Immature natural killer cell (primary cell): Measurements from ENCODE around the gene IFNGR1. TPM values are rescaled to one million over a fixed set of nuclear protein-coding genes. Genes with fewer than 3 reads are reported as not detected.

Source experiments
- DNase-seq, 3 donors: peaks; one replicate each; pipeline ENCODE4 v3.0.0; 2022; ENCODE audit warnings: mixed read lengths in 1 of 3
- H3K27ac Mint-ChIP-seq, 6 donors: one replicate each; pipeline ENCODE4 v1.8.0; 2020; ENCODE audit warnings: mixed read lengths in 6 of 6, mild to moderate bottlenecking in 5 of 6, inconsistent platforms in 4 of 6, moderate library complexity in 3 of 6
- H3K27me3 Mint-ChIP-seq, 3 donors: one replicate each; pipeline ENCODE4 v1.8.0; 2020 to 2021; ENCODE audit warnings: low read depth in 3 of 3, mild to moderate bottlenecking in 3 of 3, mixed read lengths in 3 of 3, moderate library complexity in 3 of 3, inconsistent platforms in 1 of 3
- H3K36me3 Mint-ChIP-seq, 3 donors: one replicate each; pipeline ENCODE4 v1.8.0; 2020; ENCODE audit warnings: mixed read lengths in 3 of 3, inconsistent platforms in 2 of 3, mild to moderate bottlenecking in 2 of 3
- H3K4me1 Mint-ChIP-seq, 2 donors: one replicate each; pipeline ENCODE4 v1.8.0; 2020; ENCODE audit warnings: inconsistent platforms in 2 of 2, mild to moderate bottlenecking in 2 of 2, mixed read lengths in 2 of 2, moderate library complexity in 1 of 2
- H3K4me3 Mint-ChIP-seq, 5 donors: one replicate each; pipeline ENCODE4 v1.8.0; 2020; ENCODE audit warnings: mild to moderate bottlenecking in 5 of 5, mixed read lengths in 5 of 5, inconsistent platforms in 3 of 5, moderate library complexity in 3 of 5
- H3K9me3 Mint-ChIP-seq, 6 donors: one replicate each; pipeline ENCODE4 v1.8.0; 2020; ENCODE audit warnings: mild to moderate bottlenecking in 6 of 6, mixed read lengths in 6 of 6, inconsistent platforms in 4 of 6, moderate library complexity in 3 of 6
- polyA plus RNA-seq, 3 donors: library from polyadenylated mRNA; unstranded; fragments of 300-500 nt; fragmentation: Illumina TruSeq; gene quantifications; one replicate each; pipeline ENCODE4 v1.2.3, GENCODE V29; 2021

Gene IFNGR1
- 10 to 100 TPM; 70.4 to 79.3 (median 70.4) TPM for polyA plus RNA-seq

GRCh38 chr6:137218917-137219663 lies at the start of gene IFNGR1:
Gene IFNGR1, minus strand, starts transcription at chr6:137219385. Its CDS starts 58 bp downstream, at chr6:137219327.
- peaks cover 59 to 64% of the 10 kb centered on the region in 2 donors for H3K4me1 Mint-ChIP-seq
- peak; percentile 95 to 96 (median 96) for DNase-seq
- peak within 1 kb of the TSS; percentile 98 to 100 (median 99) for H3K27ac Mint-ChIP-seq
- H3K27me3 Mint-ChIP-seq, result peaks cover 6 to 13% (median 12%) of the 10 kb centered on the region in 3 donors
- H3K9me3 Mint-ChIP-seq, result no peaks in the 10 kb centered on the region
- H3K4me3 Mint-ChIP-seq, result peak within 1 kb of the TSS; percentile 93 to 100 (median 99)
- H3K36me3 Mint-ChIP-seq, result peaks cover 0 to 3% (median 0%) of the 10 kb centered on the region in 3 donors

DNA sequence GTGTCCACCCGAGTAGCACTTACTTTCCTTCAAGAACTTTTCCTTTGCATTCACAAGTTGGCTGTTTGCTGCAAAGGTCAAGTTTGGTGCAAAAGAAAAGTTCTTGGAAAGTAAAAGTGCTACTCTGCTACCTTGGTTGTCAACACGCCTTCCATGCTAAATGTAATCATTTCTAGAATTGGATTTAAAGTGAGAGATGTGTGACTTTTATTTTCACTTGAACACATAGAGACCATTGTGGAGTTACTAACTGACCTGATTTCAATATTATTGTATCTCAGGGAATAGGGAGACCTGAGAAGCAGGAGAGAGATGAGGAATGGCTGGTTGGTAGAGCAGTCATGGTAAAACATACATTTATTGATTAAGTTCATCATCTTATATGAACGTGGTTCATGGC lies 49.7 kb upstream of the IFNGR1 start:
- H3K4me1 Mint-ChIP-seq, result peaks cover 43 to 53% of the 10 kb centered on the region in 2 donors
- H3K27me3 Mint-ChIP-seq, result peaks cover 0 to 7% (median 4%) of the 10 kb centered on the region in 3 donors
- no peak for DNase-seq
- peak overlapping the region; percentile 69 to 95 (median 83) for H3K27ac Mint-ChIP-seq
- peaks cover 0 to 8% (median 0%) of the 10 kb centered on the region in 3 donors for H3K36me3 Mint-ChIP-seq
- H3K4me3 Mint-ChIP-seq, result peak overlapping the region; percentile 21 to 65 (median 61)
- H3K9me3 Mint-ChIP-seq, result peaks cover 0 to 1% (median 0%) of the 10 kb centered on the region in 6 donors

DNA sequence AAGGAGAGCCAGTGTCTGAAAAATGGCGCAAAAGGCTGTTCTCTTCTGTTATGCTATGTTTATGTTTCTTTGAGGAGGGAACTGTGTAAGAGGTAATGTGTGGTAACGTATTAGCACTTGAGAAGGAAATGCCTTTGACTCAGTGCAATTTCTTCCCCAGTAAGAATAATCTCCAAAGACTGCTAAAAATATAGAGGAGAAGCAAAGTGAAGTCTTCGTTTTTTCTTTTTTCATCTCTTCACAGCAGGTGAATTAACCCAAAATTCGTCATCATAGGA lies 47.1 kb upstream of the IFNGR1 start:
- Mint-ChIP-seq H3K9me3 (peaks cover 0 to 1% (median 0%) of the 10 kb centered on the region in 6 donors), H3K27ac (peak overlapping the region in 5 of 6 donors; percentile 60 to 79 (median 72)), H3K4me3 (no peak overlapping the region), H3K27me3 (peaks cover 4 to 13% (median 5%) of the 10 kb centered on the region in 3 donors), H3K36me3 (peaks cover 0 to 8% (median 0%) of the 10 kb centered on the region in 3 donors), H3K4me1 (peaks cover 62 to 67% of the 10 kb centered on the region in 2 donors)
- no peak for DNase-seq

GRCh38 chr6:137265561-137266308 lies 46.5 kb upstream of the IFNGR1 start:
- peaks cover 4 to 13% (median 5%) of the 10 kb centered on the region in 3 donors for H3K27me3 Mint-ChIP-seq
- peaks cover 0 to 8% (median 0%) of the 10 kb centered on the region in 3 donors for H3K36me3 Mint-ChIP-seq
- H3K9me3 Mint-ChIP-seq, result peaks cover 0 to 1% (median 0%) of the 10 kb centered on the region in 6 donors
- no peak for DNase-seq
- H3K27ac Mint-ChIP-seq, result peak overlapping the region in 4 of 6 donors; percentile 60 to 79 (median 72)
- H3K4me1 Mint-ChIP-seq, result peaks cover 65 to 68% of the 10 kb centered on the region in 2 donors
- peak overlapping the region in 1 of 5 donors; percentile 36 for H3K4me3 Mint-ChIP-seq

DNA sequence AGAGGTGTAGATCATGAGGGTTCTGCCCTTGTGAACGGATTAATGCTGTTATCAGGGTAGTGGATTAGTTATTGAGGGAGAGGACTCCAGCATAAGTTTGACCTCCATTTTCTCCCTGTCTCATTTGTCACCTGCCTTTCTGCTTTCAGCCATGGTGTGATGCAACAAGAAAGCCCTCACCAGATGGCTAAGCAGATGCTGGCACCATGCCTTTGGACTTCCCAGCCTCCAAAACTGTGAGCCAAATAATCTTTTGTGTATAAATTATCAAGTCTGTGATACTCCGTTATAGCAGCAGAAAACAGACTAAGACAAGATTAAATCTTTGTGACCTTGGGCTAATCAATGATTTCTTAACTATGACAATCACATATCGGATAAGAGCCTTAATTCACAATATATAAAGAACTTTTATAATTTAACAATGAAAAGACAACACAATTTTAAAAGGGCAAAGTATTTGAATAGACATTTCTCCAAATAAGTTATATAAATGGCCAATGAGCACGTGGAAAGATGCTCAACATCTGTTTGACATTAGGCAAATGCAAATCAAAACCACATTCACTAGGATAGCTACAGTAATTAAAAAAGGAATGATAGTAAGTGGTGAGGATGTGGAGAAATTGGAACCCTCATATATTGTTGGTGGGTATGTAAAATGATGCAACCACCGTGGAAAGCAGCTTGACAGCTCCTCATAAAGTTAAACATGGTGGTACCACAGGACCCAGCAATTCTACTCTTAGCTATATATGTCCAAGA lies 45.3 kb upstream of the IFNGR1 start:
- no peak for DNase-seq
- H3K4me1 Mint-ChIP-seq, result peaks cover 65 to 67% of the 10 kb centered on the region in 2 donors
- peaks cover 0 to 1% (median 0%) of the 10 kb centered on the region in 6 donors for H3K9me3 Mint-ChIP-seq
- H3K27me3 Mint-ChIP-seq, result peaks cover 2 to 11% (median 7%) of the 10 kb centered on the region in 3 donors
- peaks cover 0 to 8% (median 0%) of the 10 kb centered on the region in 3 donors for H3K36me3 Mint-ChIP-seq
- H3K27ac Mint-ChIP-seq, result peak overlapping the region in 2 of 6 donors; percentile 8 to 43
- no peak overlapping the region for H3K4me3 Mint-ChIP-seq

DNA sequence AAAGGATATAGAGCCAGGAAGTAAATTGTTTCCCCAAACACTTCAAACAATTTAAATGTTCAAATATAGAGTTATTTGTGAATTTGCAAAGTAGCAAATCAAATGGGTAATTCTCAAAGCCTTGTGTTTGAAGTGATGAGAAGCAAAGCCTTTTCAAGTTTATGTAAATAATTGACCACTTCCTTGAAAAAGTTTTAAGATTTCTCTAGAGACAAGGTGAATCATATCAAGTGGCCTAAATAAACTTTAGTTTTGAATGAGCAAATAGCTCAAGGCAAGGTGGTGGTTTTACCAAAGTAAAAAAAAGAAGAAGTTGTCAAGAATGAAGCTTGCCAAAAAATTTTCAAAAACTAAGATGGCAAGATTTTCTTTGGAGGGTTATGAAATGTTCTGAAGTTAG lies 42.6 kb upstream of the IFNGR1 start:
- peaks cover 73 to 76% of the 10 kb centered on the region in 2 donors for H3K4me1 Mint-ChIP-seq
- peaks cover 4 to 14% (median 13%) of the 10 kb centered on the region in 3 donors for H3K27me3 Mint-ChIP-seq
- peak overlapping the region; percentile 15 to 68 (median 60) for H3K4me3 Mint-ChIP-seq
- peaks cover 0 to 5% (median 0%) of the 10 kb centered on the region in 3 donors for H3K36me3 Mint-ChIP-seq
- peaks cover 0 to 2% (median 0%) of the 10 kb centered on the region in 6 donors for H3K9me3 Mint-ChIP-seq
- DNase-seq, result peak; percentile 49 to 69 (median 54)
- H3K27ac Mint-ChIP-seq, result peak overlapping the region; percentile 85 to 96 (median 88)

GRCh38 chr6:137261361-137261760 lies 42.2 kb upstream of the IFNGR1 start:
- peak overlapping the region; percentile 85 to 96 (median 88) for H3K27ac Mint-ChIP-seq
- DNase-seq, result no peak
- peaks cover 0 to 4% (median 2%) of the 10 kb centered on the region in 6 donors for H3K9me3 Mint-ChIP-seq
- peaks cover 0 to 5% (median under 1%) of the 10 kb centered on the region in 3 donors for H3K36me3 Mint-ChIP-seq
- peak overlapping the region; percentile 15 to 68 (median 60) for H3K4me3 Mint-ChIP-seq
- H3K4me1 Mint-ChIP-seq, result peaks cover 70 to 72% of the 10 kb centered on the region in 2 donors
- H3K27me3 Mint-ChIP-seq, result peaks cover 4 to 14% (median 13%) of the 10 kb centered on the region in 3 donors

DNA sequence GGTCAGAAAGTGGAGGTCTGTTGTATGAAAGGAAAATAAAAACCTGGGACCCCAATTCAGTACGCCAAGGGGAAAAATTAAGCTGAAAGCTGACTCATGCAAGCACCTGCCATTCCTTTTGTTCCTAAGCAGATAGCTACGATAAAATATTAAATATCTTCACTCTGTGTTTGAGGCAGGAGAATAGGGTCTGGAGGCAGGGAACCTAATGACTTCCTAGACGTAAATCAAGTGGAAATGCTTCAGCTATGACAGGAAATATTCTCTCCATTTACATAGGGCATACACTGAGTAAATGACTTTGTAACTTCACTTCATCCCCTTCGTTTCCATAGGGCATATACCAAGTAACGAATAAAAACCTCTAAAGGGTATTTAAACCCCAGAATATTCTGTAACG lies 41.0 kb upstream of the IFNGR1 start:
- Mint-ChIP-seq H3K27me3 (peaks cover 3 to 18% (median 13%) of the 10 kb centered on the region in 3 donors), H3K27ac (peak overlapping the region in 4 of 6 donors; percentile 1 to 89 (median 82)), H3K9me3 (peaks cover 5 to 13% (median 10%) of the 10 kb centered on the region in 6 donors), H3K4me1 (peaks cover 67 to 71% of the 10 kb centered on the region in 2 donors), H3K36me3 (peaks cover 4 to 9% (median 5%) of the 10 kb centered on the region in 3 donors), H3K4me3 (peak overlapping the region in 1 of 5 donors; percentile 38)
- DNase-seq, result no peak

GRCh38 chr6:137259349-137259748 lies 40.2 kb upstream of the IFNGR1 start:
- Mint-ChIP-seq H3K36me3 (peaks cover 8 to 14% (median 11%) of the 10 kb centered on the region in 3 donors), H3K27me3 (peaks cover 5 to 24% (median 22%) of the 10 kb centered on the region in 3 donors), H3K4me3 (peak overlapping the region in 2 of 5 donors; percentile 7 to 14), H3K9me3 (peaks cover 13 to 21% (median 19%) of the 10 kb centered on the region in 6 donors), H3K4me1 (peaks cover 67 to 71% of the 10 kb centered on the region in 2 donors), H3K27ac (peak overlapping the region in 5 of 6 donors; percentile 41 to 95 (median 88))
- DNase-seq, result no peak

- peaks cover 20 to 29% (median 28%) of the 10 kb centered on the region in 6 donors for H3K9me3 Mint-ChIP-seq
- H3K27ac Mint-ChIP-seq, result peak overlapping the region; percentile 85 to 95 (median 88)
- H3K4me1 Mint-ChIP-seq, result peaks cover 64 to 69% of the 10 kb centered on the region in 2 donors
- H3K36me3 Mint-ChIP-seq, result peaks cover 10 to 15% (median 14%) of the 10 kb centered on the region in 3 donors
- H3K4me3 Mint-ChIP-seq, result peak overlapping the region; percentile 30 to 73 (median 68)
- DNase-seq, result peak; percentile 86 to 90 (median 89)
- peaks cover 10 to 31% (median 25%) of the 10 kb centered on the region in 3 donors for H3K27me3 Mint-ChIP-seq
Observed at GRCh38 chr6:137258170-137258569, 39.0 kb upstream of the IFNGR1 start.

DNA sequence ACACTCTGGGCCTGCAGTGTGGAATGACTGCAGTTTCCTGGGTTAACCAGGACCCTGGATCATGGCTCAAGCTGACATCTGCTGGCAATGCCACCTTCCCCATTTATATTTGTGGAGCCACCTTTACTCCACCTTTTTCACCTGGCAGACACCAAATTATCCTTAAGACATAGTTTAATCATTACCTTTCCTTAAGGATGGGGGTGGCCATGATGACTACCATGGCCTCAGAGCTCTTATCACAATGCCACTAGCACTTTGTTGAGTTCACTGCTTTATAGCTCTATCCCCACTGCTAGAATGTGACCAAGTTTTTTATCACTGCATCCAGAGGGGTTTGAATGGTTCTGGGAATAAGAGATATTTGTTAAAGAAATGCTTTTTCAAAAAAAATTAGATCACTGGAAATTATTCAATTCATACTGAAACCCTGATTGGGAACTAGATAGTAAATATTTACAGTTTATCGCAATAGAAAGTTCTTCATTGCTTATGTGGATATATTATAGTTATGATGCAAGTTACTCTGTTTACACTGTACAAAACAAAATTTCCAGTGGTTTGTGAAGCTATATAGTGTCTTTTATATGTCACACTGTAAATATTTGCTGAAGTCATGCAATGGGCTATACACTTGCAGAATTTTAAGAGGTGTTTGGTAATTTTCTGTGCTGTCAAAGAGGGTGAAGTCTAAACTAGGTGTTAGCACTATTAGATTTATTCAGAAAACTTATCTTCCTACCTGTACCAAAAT lies 37.3 kb upstream of the IFNGR1 start:
- Mint-ChIP-seq H3K4me1 (peaks cover 48 to 53% of the 10 kb centered on the region in 2 donors), H3K27me3 (peaks cover 10 to 28% (median 19%) of the 10 kb centered on the region in 3 donors), H3K9me3 (peaks cover 22 to 36% (median 31%) of the 10 kb centered on the region in 6 donors), H3K27ac (peak overlapping the region; percentile 43 to 95 (median 89)), H3K4me3 (no peak overlapping the region), H3K36me3 (peaks cover 14 to 18% (median 17%) of the 10 kb centered on the region in 3 donors)
- DNase-seq, result no peak

DNA sequence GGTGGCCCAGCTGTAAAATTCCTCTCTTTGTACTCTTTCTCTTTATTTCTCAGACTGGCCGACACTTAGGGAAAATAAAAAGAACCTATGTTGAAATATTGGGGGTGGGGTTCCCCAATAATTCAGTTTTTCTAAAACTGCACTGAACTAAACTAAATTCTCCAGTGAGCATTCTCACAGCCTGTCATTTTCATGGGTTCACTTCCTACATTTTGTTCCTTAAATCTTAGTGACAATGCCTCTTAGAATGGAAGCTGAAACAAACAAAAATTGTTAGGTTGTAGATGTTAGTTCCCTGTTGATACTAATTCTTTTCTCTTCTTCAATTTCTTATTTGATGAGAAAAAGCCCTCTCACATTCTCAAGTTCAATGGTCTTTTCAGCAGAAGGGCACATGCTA lies 35.8 kb upstream of the IFNGR1 start:
- Mint-ChIP-seq H3K4me1 (peaks cover 34 to 37% of the 10 kb centered on the region in 2 donors), H3K27ac (peak overlapping the region in 2 of 6 donors; percentile 42 to 74)
- no peak for DNase-seq

More for the DNA sequence above, 35.8 kb upstream of the IFNGR1 start:
- H3K36me3 Mint-ChIP-seq, result peaks cover 14 to 18% (median 17%) of the 10 kb centered on the region in 3 donors
- peaks cover 22 to 36% (median 31%) of the 10 kb centered on the region in 6 donors for H3K9me3 Mint-ChIP-seq
- peaks cover 10 to 26% (median 19%) of the 10 kb centered on the region in 3 donors for H3K27me3 Mint-ChIP-seq
- no peak overlapping the region for H3K4me3 Mint-ChIP-seq
